ENCODE data around the gene IRF8.
"Not testable (repeated sequence)": the region's sequence is repeated elsewhere in the genome, so short reads cannot be mapped to it uniquely, and the experiment has no call there.

IRF8 gene

GRCh38 chr16:85898521-85899442 is at the start of gene IRF8:
Gene IRF8, plus strand, starts transcription at chr16:85899162. Its CDS starts 3,854 bp downstream, at chr16:85903016.
- DNase-seq: peak; percentile 31 to 73 (median 66)

- DNase-seq: no peak
Measured at GRCh38 chr16:85849388-85849787, 49.6 kb upstream of the IRF8 start.

GRCh38 chr16:85850344-85850880 is 48.5 kb upstream of the IRF8 start:
- DNase-seq: no peak

- DNase-seq: no peak
Measured at GRCh38 chr16:85851034-85851785, 47.8 kb upstream of the IRF8 start.

- DNase-seq: no peak
Measured at GRCh38 chr16:85853547-85854545, 45.1 kb upstream of the IRF8 start.

GRCh38 chr16:85854935-85855334 is 44.0 kb upstream of the IRF8 start:
- DNase-seq: no peak

GRCh38 chr16:85856079-85856478 is 42.9 kb upstream of the IRF8 start:
- no peak for DNase-seq

- no peak for DNase-seq
Measured at GRCh38 chr16:85856585-85856984, 42.4 kb upstream of the IRF8 start.

GRCh38 chr16:85857406-85857805 is 41.6 kb upstream of the IRF8 start:
- no peak for DNase-seq

GRCh38 chr16:85858571-85858970 is 40.4 kb upstream of the IRF8 start:
- DNase-seq: not testable (repeated sequence)

- DNase-seq: no peak
Measured at GRCh38 chr16:85858984-85859817, 39.8 kb upstream of the IRF8 start.

- DNase-seq: no peak
Measured at GRCh38 chr16:85859818-85860125, 39.2 kb upstream of the IRF8 start.

- no peak for DNase-seq
Measured at GRCh38 chr16:85860413-85861094, 38.4 kb upstream of the IRF8 start.

- no peak for DNase-seq
Measured at GRCh38 chr16:85861095-85861825, 37.7 kb upstream of the IRF8 start.

GRCh38 chr16:85862476-85863383 is 36.2 kb upstream of the IRF8 start:
- no peak for DNase-seq

- DNase-seq: no peak
Measured at GRCh38 chr16:85863384-85863774, 35.6 kb upstream of the IRF8 start.

GRCh38 chr16:85864965-85865364 is 34.0 kb upstream of the IRF8 start:
- DNase-seq: no peak

GRCh38 chr16:85867189-85867588 is 31.8 kb upstream of the IRF8 start:
- no peak for DNase-seq

GRCh38 chr16:85868495-85868894 is 30.5 kb upstream of the IRF8 start:
- DNase-seq: no peak

All from activated naive CD4-positive, alpha-beta T cell (primary cell).